ENCODE measurements around the gene ATP10A.

DNA sequence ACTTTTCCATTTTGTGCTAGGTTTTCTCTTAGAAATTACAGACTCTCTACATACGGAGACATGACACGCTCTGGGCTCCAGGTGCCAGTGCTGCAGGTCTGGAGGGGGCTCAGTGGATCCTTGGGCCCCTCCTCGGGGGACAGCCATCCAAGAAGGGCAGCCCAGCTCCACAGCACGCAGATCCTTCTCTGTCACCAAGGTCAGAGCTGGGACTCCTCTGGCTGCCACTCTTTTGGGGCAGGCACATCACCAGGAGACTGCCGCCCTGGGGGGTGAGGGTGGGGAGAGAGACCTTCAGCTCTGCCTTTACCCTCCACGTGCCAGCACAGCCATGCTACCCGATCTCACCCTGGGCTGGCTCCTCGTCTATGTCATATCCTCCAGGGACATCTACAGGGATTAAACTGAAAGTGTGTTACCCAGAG is 65.6 kb downstream of the ATP10A start:
- TF ChIP-seq, protein P1, sequence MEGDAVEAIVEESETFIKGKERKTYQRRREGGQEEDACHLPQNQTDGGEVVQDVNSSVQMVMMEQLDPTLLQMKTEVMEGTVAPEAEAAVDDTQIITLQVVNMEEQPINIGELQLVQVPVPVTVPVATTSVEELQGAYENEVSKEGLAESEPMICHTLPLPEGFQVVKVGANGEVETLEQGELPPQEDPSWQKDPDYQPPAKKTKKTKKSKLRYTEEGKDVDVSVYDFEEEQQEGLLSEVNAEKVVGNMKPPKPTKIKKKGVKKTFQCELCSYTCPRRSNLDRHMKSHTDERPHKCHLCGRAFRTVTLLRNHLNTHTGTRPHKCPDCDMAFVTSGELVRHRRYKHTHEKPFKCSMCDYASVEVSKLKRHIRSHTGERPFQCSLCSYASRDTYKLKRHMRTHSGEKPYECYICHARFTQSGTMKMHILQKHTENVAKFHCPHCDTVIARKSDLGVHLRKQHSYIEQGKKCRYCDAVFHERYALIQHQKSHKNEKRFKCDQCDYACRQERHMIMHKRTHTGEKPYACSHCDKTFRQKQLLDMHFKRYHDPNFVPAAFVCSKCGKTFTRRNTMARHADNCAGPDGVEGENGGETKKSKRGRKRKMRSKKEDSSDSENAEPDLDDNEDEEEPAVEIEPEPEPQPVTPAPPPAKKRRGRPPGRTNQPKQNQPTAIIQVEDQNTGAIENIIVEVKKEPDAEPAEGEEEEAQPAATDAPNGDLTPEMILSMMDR (IDR thresholded peaks at IDR 0.05), result no peak
- TF ChIP-seq POLR2A (IDR thresholded peaks at IDR 0.05), result no peak

Measured in heart left ventricle (tissue), 13 donors.